Kidney (tissue), 22 donors: ENCODE measurements around the gene COL15A1. TPM values are rescaled to one million over a fixed set of nuclear protein-coding genes. Genes with fewer than 3 reads are reported as not detected.

Experiments used
- DNase-seq, 5 donors: peaks; one replicate each; pipeline ENCODE4 v3.0.0-alpha.2; 2013 to 2020
- FAIRE-seq: peaks from 2 replicates; lab custom pipeline; 2012; peaks lifted over from hg19 to GRCh38; lab: Jason Lieb, UNC
- H3K27ac ChIP-seq, 2 donors: one replicate each; pipeline ENCODE4 v1.7.0; 2013; ENCODE audit warnings: low read depth in 2 of 2, low read length in 2 of 2, inconsistent platforms in 1 of 2
- H3K27me3 ChIP-seq: one replicate; pipeline ENCODE4 v1.7.1; 2013; ENCODE audit warnings: low read length, inconsistent platforms; ENCODE audit not compliant: control insufficient read depth, insufficient read depth
- H3K36me3 ChIP-seq, 3 donors: one replicate each; pipeline versions ENCODE4 v1.7.0 to v1.7.1; 2013; ENCODE audit warnings: low read length in 3 of 3, control low read depth in 1 of 3, inconsistent platforms in 1 of 3; ENCODE audit not compliant: insufficient read depth in 3 of 3, control insufficient read depth in 2 of 3
- H3K4me1 ChIP-seq, 3 donors: one replicate each; pipeline versions ENCODE4 v1.7.0 to v1.7.1; 2013; ENCODE audit warnings: low read length in 3 of 3, inconsistent platforms in 1 of 3, low read depth in 1 of 3; ENCODE audit not compliant: control insufficient read depth in 2 of 3, insufficient read depth in 2 of 3
- H3K4me3 ChIP-seq, 3 donors: one replicate each; pipeline versions ENCODE4 v1.7.0 to v1.8.1; 2013; ENCODE audit warnings: low read length in 3 of 3, control low read depth in 1 of 3, inconsistent platforms in 1 of 3
- H3K9ac ChIP-seq, 3 donors: one replicate each; pipeline versions ENCODE4 v1.7.0 to v1.7.1; 2013; ENCODE audit warnings: low read length in 3 of 3, control low read depth in 1 of 3, inconsistent platforms in 1 of 3
- H3K9me3 ChIP-seq, 3 donors: one replicate each; pipeline versions ENCODE4 v1.7.0 to v1.7.1; 2013; ENCODE audit warnings: low read length in 3 of 3, control low read depth in 1 of 3, inconsistent platforms in 1 of 3; ENCODE audit not compliant: control insufficient read depth in 2 of 3, insufficient read depth in 1 of 3
- intact Hi-C: fragments of 100-400 bp; cut with DNase I; formaldehyde crosslinking; loops from one replicate; pipeline ENCODE4 v1.11.1; 2022
- long read RNA-seq, 10 donors: library from polyadenylated mRNA in 1 of 10; unstranded in 1 of 10; transcript quantifications; one replicate each; pipeline ENCODE4 v2.0.0 and lab custom pipeline, GENCODE V29; 2021 to 2026
- polyA plus RNA-seq: library from polyadenylated mRNA; stranded (reverse); fragments of 350-450 nt; fragmentation: Illumina TruSeq; extraction: RNeasy Lipid Tissue Mini Kit (QIAGEN cat#74804); gene quantifications from one replicate; pipeline ENCODE4 v1.2.3, GENCODE V29; 2014; ENCODE audit warnings: low read depth, low replicate concordance; ENCODE audit not compliant: insufficient read depth
- total RNA-seq: library from RNA; stranded (reverse); fragmentation: NEBNext Ultra II Directional; extraction: Animal tissue kit (Norgen Biotek cat#: 25700); gene quantifications from one replicate; pipeline ENCODE4 v1.2.1, GENCODE V29; 2021
- TF ChIP-seq, protein P1 (sequence below): IDR thresholded peaks from 3 replicates; pipeline ENCODE4 v1.5.1; 2012; ENCODE audit warnings: mild to moderate bottlenecking, moderate library complexity, borderline replicate concordance; ENCODE audit not compliant: insufficient read depth; ENCODE audit errors: extremely low read depth
- donor health status: control.
- donor health status: control.
- donor health status: control.
- donor health status: control.
- donor health status: control.
- donor health status: DM: yes; HTN: yes; CAD: no.
- donor health status: Normal renal cell carcinoma (clear cell type).

COL15A1 gene
- total RNA-seq (42.0 TPM), polyA plus RNA-seq (4.7 TPM)
- long read RNA-seq, donor 1, full-length matches to known transcripts = 1 of 1 reads
- long read RNA-seq, donor 1, partial matches to known transcripts = 0 of 1 reads
- long read RNA-seq, donor 1, other reads (novel, unspliced or antisense) = 0 of 1 reads
- long read RNA-seq, donor 2 = 0 reads
- long read RNA-seq, donor 3, full-length matches to known transcripts = 2 of 2 reads
- long read RNA-seq, donor 3, partial matches to known transcripts = 0 of 2 reads
- long read RNA-seq, donor 3, other reads (novel, unspliced or antisense) = 0 of 2 reads
- long read RNA-seq, donor 4, partial matches to known transcripts = 13 of 14 reads
- long read RNA-seq, donor 4, other reads (novel, unspliced or antisense) = 0 of 14 reads
- long read RNA-seq, donor 5 = 0 reads
- long read RNA-seq, donor 6 = 0 reads
- long read RNA-seq, donor 7, full-length matches to known transcripts = 11 of 33 reads
- long read RNA-seq, donor 7, partial matches to known transcripts = 18 of 33 reads
- long read RNA-seq, donor 7, other reads (novel, unspliced or antisense) = 4 of 33 reads
- long read RNA-seq, donor 8, partial matches to known transcripts = 0 of 1 reads
- long read RNA-seq, donor 8, other reads (novel, unspliced or antisense) = 0 of 1 reads
- long read RNA-seq, donor 9, partial matches to known transcripts = 0 of 4 reads
- long read RNA-seq, donor 9, other reads (novel, unspliced or antisense) = 0 of 4 reads
- long read RNA-seq, donor 10, full-length matches to known transcripts = 3 of 33 reads
- long read RNA-seq, donor 10, partial matches to known transcripts = 30 of 33 reads
- long read RNA-seq, donor 10, other reads (novel, unspliced or antisense) = 0 of 33 reads

GRCh38 chr9:98943682-98944056, at the start of gene COL15A1:
Gene COL15A1 (plus strand): TSS chr9:98943907. CDS start chr9:98944062, 155 bp downstream.
- TF ChIP-seq, protein P1, sequence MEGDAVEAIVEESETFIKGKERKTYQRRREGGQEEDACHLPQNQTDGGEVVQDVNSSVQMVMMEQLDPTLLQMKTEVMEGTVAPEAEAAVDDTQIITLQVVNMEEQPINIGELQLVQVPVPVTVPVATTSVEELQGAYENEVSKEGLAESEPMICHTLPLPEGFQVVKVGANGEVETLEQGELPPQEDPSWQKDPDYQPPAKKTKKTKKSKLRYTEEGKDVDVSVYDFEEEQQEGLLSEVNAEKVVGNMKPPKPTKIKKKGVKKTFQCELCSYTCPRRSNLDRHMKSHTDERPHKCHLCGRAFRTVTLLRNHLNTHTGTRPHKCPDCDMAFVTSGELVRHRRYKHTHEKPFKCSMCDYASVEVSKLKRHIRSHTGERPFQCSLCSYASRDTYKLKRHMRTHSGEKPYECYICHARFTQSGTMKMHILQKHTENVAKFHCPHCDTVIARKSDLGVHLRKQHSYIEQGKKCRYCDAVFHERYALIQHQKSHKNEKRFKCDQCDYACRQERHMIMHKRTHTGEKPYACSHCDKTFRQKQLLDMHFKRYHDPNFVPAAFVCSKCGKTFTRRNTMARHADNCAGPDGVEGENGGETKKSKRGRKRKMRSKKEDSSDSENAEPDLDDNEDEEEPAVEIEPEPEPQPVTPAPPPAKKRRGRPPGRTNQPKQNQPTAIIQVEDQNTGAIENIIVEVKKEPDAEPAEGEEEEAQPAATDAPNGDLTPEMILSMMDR = no peak
- intact Hi-C loops = no loop called here
- no peak for FAIRE-seq
- H3K4me3 ChIP-seq = peak within 1 kb of the TSS; percentile 28 to 60 (median 42)
- peak in 3 of 5 donors; percentile 43 to 72 (median 59) for DNase-seq
- H3K4me1 ChIP-seq = peaks cover 0 to 8% (median 0%) of the 10 kb centered on the region in 3 donors
- H3K9me3 ChIP-seq = no peaks in the 10 kb centered on the region
- H3K36me3 ChIP-seq = no peaks in the 10 kb centered on the region
- H3K9ac ChIP-seq = no peak within 1 kb of the TSS
- no peak within 1 kb of the TSS for H3K27ac ChIP-seq
- H3K27me3 ChIP-seq = peaks cover 4% of the 10 kb centered on the region

DNA sequence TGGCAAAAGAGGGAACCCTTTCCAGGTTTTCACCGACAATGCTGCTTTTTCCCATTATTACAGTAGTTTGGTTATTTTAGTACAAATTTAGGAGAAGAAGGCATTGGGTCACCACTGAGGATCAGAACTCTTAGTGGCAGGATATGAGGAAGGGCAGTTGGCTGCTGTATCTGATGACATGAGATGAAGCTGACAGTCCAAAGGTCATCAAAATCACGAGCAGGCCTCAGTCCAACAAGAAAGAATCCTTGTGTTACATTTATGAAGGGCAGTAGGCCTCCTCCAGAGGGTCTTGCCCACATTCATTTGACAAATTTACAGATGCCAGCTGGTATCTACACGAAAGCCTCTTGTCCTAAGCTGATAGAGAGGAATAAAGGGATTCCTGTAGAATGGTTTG, 49.5 kb upstream of the COL15A1 start:
- H3K9ac ChIP-seq = no peak overlapping the region

GRCh38 chr9:98894761-98895160, 48.9 kb upstream of the COL15A1 start:
- Histone ChIP-seq H3K9ac (no peak overlapping the region), H3K9me3 (no peaks in the 10 kb centered on the region), H3K36me3 (no peaks in the 10 kb centered on the region), H3K4me1 (peaks cover 0 to 2% (median 0%) of the 10 kb centered on the region in 3 donors), H3K27ac (no peak overlapping the region), H3K27me3 (no peaks in the 10 kb centered on the region), H3K4me3 (no peak overlapping the region)
- TF ChIP-seq, protein P1 = no peak
- no peak for FAIRE-seq
- intact Hi-C loops = no loop called here
- DNase-seq = no peak

More for the DNA sequence above, 49.5 kb upstream of the COL15A1 start:
- Histone ChIP-seq H3K27ac (no peak overlapping the region), H3K27me3 (no peaks in the 10 kb centered on the region), H3K36me3 (no peaks in the 10 kb centered on the region), H3K9me3 (no peaks in the 10 kb centered on the region), H3K4me3 (no peak overlapping the region), H3K4me1 (no peaks in the 10 kb centered on the region)
- TF ChIP-seq, protein P1 = no peak
- DNase-seq (no peak), FAIRE-seq (no peak)
- intact Hi-C loops = no loop called here
